A549 (cell line): ENCODE data around the gene GSTP1.

Source experiments
- CTCF ChIP-seq: fragments of >200 bp; sonication (Bioruptor Twin); formaldehyde crosslinking; IDR thresholded peaks from 3 replicates; pipeline ENCODE4 v1.5.1; 2016
- REST ChIP-seq: fragments of 200-600 bp; sonication (generic); IDR thresholded peaks from 2 replicates; pipeline ENCODE4 v1.6.1; 2016; ENCODE audit warnings: antibody characterized with exemption, mild to moderate bottlenecking, moderate library complexity

GRCh38 chr11:67541198-67541597 is 42.4 kb upstream of the GSTP1 start:
- TF ChIP-seq CTCF (no peak), REST (no peak)
